ENCODE measurements around the gene EXOSC5.

Gene EXOSC5

GRCh38 chr19:41339936-41340335 lies 57.2 kb downstream of the EXOSC5 start:
- DNase-seq: no peak
